ENCODE measurements around the gene B9D1. TPM values are rescaled to one million over a fixed set of nuclear protein-coding genes. Genes with fewer than 3 reads are reported as not detected.

B9D1 gene
- total RNA-seq, 1 donor from 2014 or later = 5.6 TPM

DNA sequence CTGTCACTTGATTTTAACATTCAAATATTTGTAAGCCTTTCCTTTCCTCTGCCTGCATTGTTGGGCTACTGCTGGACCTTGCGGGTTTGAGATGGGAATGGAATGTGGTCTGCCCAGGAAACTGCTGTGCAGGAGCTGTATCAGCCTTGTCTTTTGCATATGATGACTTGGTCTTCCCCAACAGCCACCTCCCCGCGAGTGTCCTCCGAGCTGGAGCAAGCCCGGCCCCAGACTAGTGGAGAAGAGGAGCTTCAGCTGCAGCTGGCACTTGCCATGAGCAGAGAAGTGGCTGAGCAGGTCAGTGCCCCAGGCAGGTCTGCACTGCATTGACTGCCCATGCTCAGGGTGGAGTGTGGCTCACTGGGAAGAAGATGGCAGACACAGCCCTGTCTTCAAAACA lies 52.8 kb downstream of the B9D1 start:
- H3K27ac Mint-ChIP-seq = no peak overlapping the region
- no peaks in the 10 kb centered on the region for H3K36me3 Mint-ChIP-seq (ENCODE audit: low read depth)
- intact Hi-C loops (cut with micrococcal nuclease) = no loop called here
- no peaks in the 10 kb centered on the region for H3K9me3 Mint-ChIP-seq
- no peak for DNase-seq (ENCODE audit: low spot score)
- H3K27me3 Mint-ChIP-seq (ENCODE audit: insufficient read depth) = peaks cover 23% of the 10 kb centered on the region
- H3K4me1 Mint-ChIP-seq (ENCODE audit: low read depth) = peaks cover 29% of the 10 kb centered on the region
- no peak overlapping the region for H3K4me3 Mint-ChIP-seq

DNA sequence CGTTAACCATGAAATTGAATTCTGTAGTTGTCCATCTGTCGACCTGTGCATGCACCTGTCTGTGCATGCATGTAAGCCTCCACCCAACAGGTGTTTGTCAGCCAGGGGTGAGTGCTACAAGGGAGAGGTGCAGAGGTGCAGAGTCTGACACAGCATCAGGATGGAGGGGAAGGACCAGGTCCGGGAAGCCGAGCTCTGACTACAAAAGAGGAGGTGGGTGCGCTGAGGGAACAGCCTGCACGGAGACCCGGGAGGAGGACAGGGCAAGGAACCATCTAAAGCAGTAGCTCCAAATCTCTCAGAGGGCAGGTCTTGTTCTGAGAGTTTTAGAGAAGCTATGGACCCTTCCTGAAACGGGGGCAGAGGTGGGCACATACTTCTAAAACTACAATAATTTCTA lies 54.1 kb downstream of the B9D1 start:
- Mint-ChIP-seq H3K27ac (no peak overlapping the region), H3K36me3 (ENCODE audit: low read depth) (no peaks in the 10 kb centered on the region), H3K27me3 (ENCODE audit: insufficient read depth) (peaks cover 23% of the 10 kb centered on the region), H3K4me1 (ENCODE audit: low read depth) (peaks cover 34% of the 10 kb centered on the region), H3K4me3 (no peak overlapping the region), H3K9me3 (no peaks in the 10 kb centered on the region)
- intact Hi-C loops (cut with micrococcal nuclease) = no loop called here
- DNase-seq (ENCODE audit: low spot score) = no peak

DNA sequence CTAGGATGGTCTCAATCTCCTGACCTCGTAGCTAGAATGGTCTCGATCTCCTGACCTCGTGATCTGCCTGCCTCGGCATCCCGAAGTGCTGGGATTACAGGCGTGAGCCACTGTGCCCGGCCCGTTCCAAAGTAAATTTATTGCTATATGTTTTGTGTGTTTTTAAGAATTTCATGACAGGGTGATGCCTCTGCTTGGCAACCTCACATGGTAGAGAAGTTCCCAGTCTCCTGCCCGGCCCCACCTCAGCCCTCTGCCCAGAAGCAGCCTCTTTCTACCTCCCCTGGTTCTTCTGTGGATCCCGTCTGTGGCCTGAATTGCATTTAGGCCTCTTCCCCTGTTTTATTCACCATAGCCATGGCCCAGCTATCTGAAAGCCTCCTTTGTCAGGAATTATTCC lies 55.0 kb downstream of the B9D1 start:
- Mint-ChIP-seq H3K27ac (no peak overlapping the region), H3K9me3 (no peaks in the 10 kb centered on the region), H3K36me3 (ENCODE audit: low read depth) (no peaks in the 10 kb centered on the region), H3K27me3 (ENCODE audit: insufficient read depth) (peaks cover 26% of the 10 kb centered on the region), H3K4me1 (ENCODE audit: low read depth) (peaks cover 34% of the 10 kb centered on the region), H3K4me3 (no peak overlapping the region)
- no peak for DNase-seq (ENCODE audit: low spot score)
- intact Hi-C loops (cut with micrococcal nuclease) = no loop called here

DNA sequence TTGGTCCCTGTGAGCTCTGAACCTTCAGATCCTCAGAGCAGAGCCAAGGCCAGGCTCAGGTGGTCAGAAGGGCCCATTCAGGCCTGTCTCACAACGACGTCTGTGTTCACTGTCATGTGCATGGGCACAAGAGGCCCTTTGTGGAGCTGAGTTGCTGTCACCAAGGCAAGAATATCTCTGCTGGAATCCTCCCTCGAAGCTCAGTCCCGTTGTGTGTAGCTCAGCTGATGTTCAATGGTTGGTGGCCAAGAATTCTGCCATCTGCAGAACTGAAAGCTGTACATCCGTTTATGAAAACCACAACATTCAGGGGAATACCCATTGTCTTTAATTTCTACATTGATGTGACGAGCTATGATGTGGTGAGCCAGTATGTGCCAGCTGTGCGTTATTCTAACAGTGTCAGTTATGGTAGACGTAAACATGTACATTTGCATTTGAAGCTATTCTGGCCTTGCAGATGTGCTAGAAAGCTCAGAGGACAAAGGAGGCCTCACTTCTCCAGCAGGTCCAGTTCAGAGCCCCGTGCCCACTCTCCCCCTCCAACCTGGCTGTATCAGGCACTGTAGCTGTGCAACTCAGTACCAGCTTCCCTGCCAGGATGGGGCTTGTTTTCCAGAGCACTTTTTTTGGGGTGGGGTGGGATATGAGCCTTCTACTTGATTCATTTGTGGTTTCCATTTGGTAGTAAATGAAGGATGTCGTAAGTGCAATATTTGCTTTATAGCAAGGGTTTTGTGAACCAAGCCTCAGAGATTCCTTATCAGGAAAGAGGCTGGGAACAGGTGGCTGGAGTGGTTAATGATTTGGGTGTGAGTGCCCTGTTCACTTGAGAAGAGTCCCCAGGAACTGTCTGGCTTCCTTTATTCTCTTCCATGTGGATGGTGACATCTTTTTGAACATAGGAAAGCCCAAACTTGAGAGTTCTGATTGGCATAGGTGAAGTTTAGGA lies 56.1 kb downstream of the B9D1 start:
- Mint-ChIP-seq H3K27me3 (ENCODE audit: insufficient read depth) (peaks cover 27% of the 10 kb centered on the region), H3K4me3 (peak overlapping the region; percentile 56), H3K36me3 (ENCODE audit: low read depth) (no peaks in the 10 kb centered on the region), H3K4me1 (ENCODE audit: low read depth) (peaks cover 26% of the 10 kb centered on the region), H3K9me3 (no peaks in the 10 kb centered on the region), H3K27ac (peak overlapping the region; percentile 15)
- intact Hi-C loops (cut with micrococcal nuclease) = loop anchor here (1.0 kb wide), 1 partner anchor 22 kb away; no protein-coding TSS in a partner anchor
- DNase-seq (ENCODE audit: low spot score) = peak; percentile 37

DNA sequence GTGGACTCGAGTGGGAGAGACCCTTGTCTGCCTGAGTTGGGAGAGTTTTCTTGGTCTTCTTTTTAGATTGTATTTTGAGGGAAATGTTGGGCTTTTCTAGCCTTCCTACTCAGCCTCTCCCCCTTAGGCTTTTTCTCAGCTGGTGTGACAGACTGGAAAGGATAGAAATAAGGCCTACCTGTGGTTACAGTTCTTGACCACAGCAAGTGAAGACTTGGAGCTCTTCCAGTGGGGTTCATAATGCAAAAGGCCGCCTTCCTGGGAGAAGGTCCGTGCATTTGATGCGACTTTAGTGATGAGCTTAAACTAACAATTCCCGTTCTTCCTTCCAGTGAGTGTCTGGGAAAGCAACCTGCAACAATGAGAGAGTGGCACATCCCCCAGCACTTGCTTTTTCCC lies 56.8 kb downstream of the B9D1 start:
- no peaks in the 10 kb centered on the region for H3K36me3 Mint-ChIP-seq (ENCODE audit: low read depth)
- peak overlapping the region; percentile 56 for H3K4me3 Mint-ChIP-seq
- peaks cover 26% of the 10 kb centered on the region for H3K4me1 Mint-ChIP-seq (ENCODE audit: low read depth)
- no peak overlapping the region for H3K27ac Mint-ChIP-seq
- DNase-seq (ENCODE audit: low spot score) = no peak
- H3K9me3 Mint-ChIP-seq = no peaks in the 10 kb centered on the region
- intact Hi-C loops (cut with micrococcal nuclease) = loop anchor here (1.0 kb wide), 1 partner anchor 21 kb away; no protein-coding TSS in a partner anchor
- H3K27me3 Mint-ChIP-seq (ENCODE audit: insufficient read depth) = peaks cover 27% of the 10 kb centered on the region

DNA sequence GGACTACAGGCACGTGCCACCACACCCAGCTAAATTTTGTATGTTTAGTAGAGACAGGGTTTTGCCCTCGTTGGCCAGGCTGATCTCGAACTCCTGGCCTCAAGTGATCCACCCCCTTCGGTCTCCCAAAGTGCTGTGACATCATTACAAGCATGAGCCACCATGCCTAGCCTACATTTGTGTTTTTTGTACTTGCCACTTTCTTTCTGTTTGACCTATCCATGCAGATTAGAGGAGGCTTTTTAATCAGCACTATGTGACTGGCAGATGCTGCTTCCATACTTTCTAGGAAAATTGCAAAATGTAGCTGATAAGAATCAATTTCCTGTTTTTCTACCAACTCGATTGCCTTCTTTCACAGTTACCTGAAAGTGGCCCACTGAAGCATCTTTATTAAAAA lies 57.3 kb downstream of the B9D1 start:
- DNase-seq (ENCODE audit: low spot score) = no peak
- H3K27me3 Mint-ChIP-seq (ENCODE audit: insufficient read depth) = peaks cover 25% of the 10 kb centered on the region
- intact Hi-C loops (cut with micrococcal nuclease) = no loop called here
- H3K4me3 Mint-ChIP-seq = peak overlapping the region; percentile 0
- H3K9me3 Mint-ChIP-seq = no peaks in the 10 kb centered on the region
- peaks cover 26% of the 10 kb centered on the region for H3K4me1 Mint-ChIP-seq (ENCODE audit: low read depth)
- H3K27ac Mint-ChIP-seq = no peak overlapping the region
- no peaks in the 10 kb centered on the region for H3K36me3 Mint-ChIP-seq (ENCODE audit: low read depth)

DNA sequence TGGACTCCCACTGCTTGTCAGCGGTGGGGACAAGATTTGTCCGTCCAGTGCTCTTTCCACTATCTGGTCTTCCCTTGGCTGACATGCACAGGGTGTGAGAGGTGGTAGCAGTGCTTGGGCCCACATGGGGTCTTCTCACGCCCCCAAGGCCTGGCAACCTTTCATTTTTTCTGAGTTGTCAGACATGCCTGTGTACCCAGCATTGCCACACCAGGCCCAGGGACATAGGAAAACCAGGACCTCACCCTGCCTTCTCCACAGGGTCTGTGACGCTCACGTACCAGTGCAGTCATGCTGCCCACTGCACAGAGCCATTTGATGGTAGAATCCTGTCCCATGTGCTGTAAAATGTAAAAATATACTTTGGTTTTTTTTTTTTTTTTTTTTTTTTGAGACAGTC lies 57.8 kb downstream of the B9D1 start:
- H3K9me3 Mint-ChIP-seq = no peaks in the 10 kb centered on the region
- DNase-seq (ENCODE audit: low spot score) = no peak
- H3K27ac Mint-ChIP-seq = no peak overlapping the region
- peaks cover 24% of the 10 kb centered on the region for H3K27me3 Mint-ChIP-seq (ENCODE audit: insufficient read depth)
- intact Hi-C loops (cut with micrococcal nuclease) = no loop called here
- no peak overlapping the region for H3K4me3 Mint-ChIP-seq
- H3K4me1 Mint-ChIP-seq (ENCODE audit: low read depth) = peaks cover 26% of the 10 kb centered on the region
- no peaks in the 10 kb centered on the region for H3K36me3 Mint-ChIP-seq (ENCODE audit: low read depth)

DNA sequence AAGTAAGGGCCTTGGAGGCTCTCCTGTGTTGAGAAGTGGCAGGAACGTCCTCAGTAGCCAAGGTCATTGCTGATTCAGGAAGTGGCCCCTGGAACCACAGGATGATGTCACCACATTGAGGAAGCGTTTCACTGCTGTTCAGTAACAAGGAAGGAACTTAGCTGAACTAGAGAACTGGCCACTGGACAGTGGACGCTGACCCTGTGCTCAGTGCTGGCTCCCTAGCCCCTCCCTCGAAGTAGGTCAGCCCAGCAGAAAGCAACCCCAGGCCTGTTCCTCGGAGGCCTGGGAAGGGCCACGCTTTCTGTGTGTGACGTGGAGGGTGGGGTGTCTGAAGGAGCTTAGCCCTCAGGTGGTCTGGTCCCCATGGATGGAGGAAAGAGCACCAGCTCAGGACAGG lies 58.3 kb downstream of the B9D1 start:
- DNase-seq (ENCODE audit: low spot score) = no peak
- no peaks in the 10 kb centered on the region for H3K36me3 Mint-ChIP-seq (ENCODE audit: low read depth)
- peaks cover 23% of the 10 kb centered on the region for H3K27me3 Mint-ChIP-seq (ENCODE audit: insufficient read depth)

DNA sequence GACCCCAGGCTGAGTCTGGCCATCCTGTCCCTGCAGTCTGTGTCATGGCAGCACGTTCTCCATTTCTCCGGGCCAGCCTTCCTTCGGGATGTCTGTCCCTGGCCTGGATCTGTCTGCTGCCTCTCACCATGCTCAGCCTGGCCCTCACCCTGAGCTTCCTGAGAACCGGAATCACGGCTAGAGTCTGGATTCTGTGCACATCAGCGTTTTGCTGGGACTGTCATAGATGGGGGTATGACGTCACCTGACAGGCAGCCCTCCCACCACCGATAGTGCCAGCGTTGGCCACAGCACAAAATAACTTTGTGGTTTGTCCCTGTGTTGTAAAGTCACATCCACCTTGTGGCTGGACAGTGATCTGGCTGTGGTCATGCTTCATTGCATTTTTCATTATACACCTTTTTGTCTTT lies 59.2 kb downstream of the B9D1 start:
- peaks cover 26% of the 10 kb centered on the region for H3K4me1 Mint-ChIP-seq (ENCODE audit: low read depth)
- H3K36me3 Mint-ChIP-seq (ENCODE audit: low read depth) = no peaks in the 10 kb centered on the region
- no peak overlapping the region for H3K27ac Mint-ChIP-seq
- DNase-seq (ENCODE audit: low spot score) = no peak
- no peak overlapping the region for H3K4me3 Mint-ChIP-seq
- intact Hi-C loops (cut with micrococcal nuclease) = no loop called here
- peaks cover 21% of the 10 kb centered on the region for H3K27me3 Mint-ChIP-seq (ENCODE audit: insufficient read depth)
- H3K9me3 Mint-ChIP-seq = no peaks in the 10 kb centered on the region

More for the DNA sequence above, 58.3 kb downstream of the B9D1 start:
- no peak overlapping the region for H3K4me3 Mint-ChIP-seq
- peaks cover 26% of the 10 kb centered on the region for H3K4me1 Mint-ChIP-seq (ENCODE audit: low read depth)
- H3K27ac Mint-ChIP-seq = no peak overlapping the region
- no peaks in the 10 kb centered on the region for H3K9me3 Mint-ChIP-seq
- intact Hi-C loops (cut with micrococcal nuclease) = no loop called here

DNA sequence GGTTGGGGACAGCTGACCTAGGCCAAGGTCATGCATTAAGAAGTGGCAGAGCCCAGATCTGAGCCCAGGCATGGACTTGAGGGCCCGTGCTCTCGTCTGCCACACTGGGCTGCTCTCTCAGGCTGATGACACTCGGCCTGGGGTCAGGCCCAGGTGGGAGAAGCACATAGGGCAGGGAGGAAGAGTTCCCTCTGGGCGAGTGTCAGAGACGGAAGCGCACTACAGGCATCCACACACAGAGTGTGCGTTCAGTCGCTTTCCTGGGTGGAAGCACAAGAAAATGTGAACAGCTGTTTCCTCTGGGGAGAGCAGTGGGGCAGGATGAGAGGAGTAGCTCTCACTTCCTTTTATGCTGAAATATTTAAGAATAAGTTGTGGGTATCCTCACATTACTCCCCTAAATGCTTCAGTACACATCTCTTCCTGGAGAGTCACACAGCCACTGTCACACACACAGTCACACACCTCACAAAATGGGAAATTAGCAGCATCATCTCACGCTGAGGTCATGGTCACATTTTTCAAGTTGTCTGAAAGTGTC lies 59.7 kb downstream of the B9D1 start:
- Mint-ChIP-seq H3K27me3 (ENCODE audit: insufficient read depth) (peaks cover 17% of the 10 kb centered on the region), H3K36me3 (ENCODE audit: low read depth) (no peaks in the 10 kb centered on the region), H3K9me3 (no peaks in the 10 kb centered on the region), H3K27ac (no peak overlapping the region), H3K4me3 (no peak overlapping the region), H3K4me1 (ENCODE audit: low read depth) (peaks cover 26% of the 10 kb centered on the region)
- no peak for DNase-seq (ENCODE audit: low spot score)
- intact Hi-C loops (cut with micrococcal nuclease) = no loop called here

DNA sequence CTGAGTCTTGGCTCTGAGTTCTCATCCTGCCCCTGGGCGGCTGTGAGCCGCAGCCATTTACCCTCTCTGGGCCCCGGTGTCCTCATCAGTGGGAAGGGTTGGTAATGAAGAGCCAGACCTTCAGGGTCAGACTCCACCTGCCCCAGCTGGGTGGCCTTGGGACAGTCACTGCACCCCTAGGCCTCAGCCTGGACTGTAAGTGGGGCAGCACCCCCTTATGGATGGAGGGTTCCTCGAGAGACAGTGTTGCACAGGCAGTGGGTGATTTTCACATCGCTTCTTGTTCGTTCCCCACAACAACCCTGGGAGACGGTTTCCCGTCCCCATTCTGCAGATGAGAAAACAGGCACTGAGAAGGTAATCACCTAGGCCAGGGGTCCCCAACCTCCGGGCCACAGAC lies 60.5 kb downstream of the B9D1 start:
- Mint-ChIP-seq H3K27me3 (ENCODE audit: insufficient read depth) (peaks cover 12% of the 10 kb centered on the region), H3K27ac (peak overlapping the region; percentile 66), H3K4me1 (ENCODE audit: low read depth) (peaks cover 26% of the 10 kb centered on the region), H3K4me3 (no peak overlapping the region), H3K36me3 (ENCODE audit: low read depth) (no peaks in the 10 kb centered on the region), H3K9me3 (no peaks in the 10 kb centered on the region)
- intact Hi-C loops (cut with micrococcal nuclease) = no loop called here
- DNase-seq (ENCODE audit: low spot score) = no peak

DNA sequence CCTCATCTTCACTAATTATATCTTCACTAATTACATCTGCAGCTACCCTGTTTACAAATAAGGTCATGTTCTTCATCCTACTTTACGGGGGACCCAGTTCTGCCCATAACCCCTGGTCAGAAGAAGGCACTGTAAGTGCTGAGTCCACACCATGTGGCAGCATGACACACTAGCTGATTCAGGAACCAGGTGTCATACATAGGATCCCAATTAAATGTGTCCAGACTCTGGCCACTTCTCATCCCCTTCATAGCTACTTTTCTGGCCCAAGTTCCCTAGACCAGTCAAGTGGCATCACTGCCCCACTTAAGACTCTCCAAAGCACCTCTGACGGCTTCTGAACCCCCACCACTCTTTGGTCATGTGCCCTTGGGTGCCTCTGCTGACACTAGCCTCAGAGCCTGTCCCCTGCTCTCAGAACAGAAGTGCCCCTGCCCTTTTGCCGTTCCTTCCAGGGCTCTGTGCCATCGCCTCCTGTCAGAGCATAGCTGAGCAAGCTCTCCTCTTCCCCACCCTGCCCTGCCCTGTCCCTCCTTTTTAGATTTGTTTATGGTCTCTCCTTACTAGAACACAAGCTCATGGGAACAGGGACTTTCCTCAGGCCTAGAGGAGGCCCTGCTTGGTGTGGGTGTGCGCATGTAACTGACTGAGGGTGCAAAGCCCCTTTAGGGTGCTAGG lies 61.1 kb downstream of the B9D1 start:
- Mint-ChIP-seq H3K4me3 (no peak overlapping the region), H3K9me3 (no peaks in the 10 kb centered on the region), H3K27me3 (ENCODE audit: insufficient read depth) (peaks cover 12% of the 10 kb centered on the region), H3K36me3 (ENCODE audit: low read depth) (no peaks in the 10 kb centered on the region), H3K4me1 (ENCODE audit: low read depth) (peaks cover 20% of the 10 kb centered on the region), H3K27ac (peak overlapping the region; percentile 66)
- intact Hi-C loops (cut with micrococcal nuclease) = no loop called here
- no peak for DNase-seq (ENCODE audit: low spot score)

DNA sequence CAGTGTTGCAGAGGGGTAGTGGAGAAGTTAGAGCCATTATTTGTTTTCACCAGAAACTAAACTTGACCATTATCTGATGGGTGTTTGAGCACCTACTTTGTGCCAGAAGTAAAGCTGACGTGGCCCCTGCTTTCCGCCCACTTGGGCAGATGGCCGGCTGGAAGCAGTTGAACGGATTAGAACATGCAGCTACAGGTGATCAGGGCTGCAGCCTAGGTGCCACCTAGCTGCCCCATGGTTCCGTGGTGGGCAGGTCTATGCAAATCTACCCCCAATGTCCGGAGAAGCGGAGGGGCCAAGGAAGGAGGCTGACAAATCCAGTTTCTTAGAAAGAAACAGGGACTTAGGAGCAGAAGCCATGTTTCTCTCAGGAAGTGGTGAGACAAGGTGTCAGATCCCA lies 62.7 kb downstream of the B9D1 start:
- Mint-ChIP-seq H3K9me3 (no peaks in the 10 kb centered on the region), H3K27me3 (ENCODE audit: insufficient read depth) (peaks cover 20% of the 10 kb centered on the region), H3K36me3 (ENCODE audit: low read depth) (no peaks in the 10 kb centered on the region), H3K4me1 (ENCODE audit: low read depth) (peaks cover 5% of the 10 kb centered on the region), H3K27ac (no peak overlapping the region), H3K4me3 (no peak overlapping the region)
- intact Hi-C loops (cut with micrococcal nuclease) = no loop called here
- no peak for DNase-seq (ENCODE audit: low spot score)
